Stimulated activated CD8-positive, alpha-beta memory T cell treated with anti-CD3 and anti-CD28 coated beads, Interleukin-7, amount 100 ng/mL, for 1 hour (primary cell): ENCODE data around the gene SUDS3.
A peak's percentile ranks its signal among the peaks of the same experiment; 100 is the strongest.
"Not testable (repeated sequence)": the region's sequence is repeated elsewhere in the genome, so short reads cannot be mapped to it uniquely, and the experiment has no call there.

ENCODE experiments used
- DNase-seq, 2 donors: peaks; one replicate each; pipeline ENCODE4 v3.0.0-alpha.2; 2020; ENCODE audit warnings: low read depth in 2 of 2

Gene SUDS3

DNA sequence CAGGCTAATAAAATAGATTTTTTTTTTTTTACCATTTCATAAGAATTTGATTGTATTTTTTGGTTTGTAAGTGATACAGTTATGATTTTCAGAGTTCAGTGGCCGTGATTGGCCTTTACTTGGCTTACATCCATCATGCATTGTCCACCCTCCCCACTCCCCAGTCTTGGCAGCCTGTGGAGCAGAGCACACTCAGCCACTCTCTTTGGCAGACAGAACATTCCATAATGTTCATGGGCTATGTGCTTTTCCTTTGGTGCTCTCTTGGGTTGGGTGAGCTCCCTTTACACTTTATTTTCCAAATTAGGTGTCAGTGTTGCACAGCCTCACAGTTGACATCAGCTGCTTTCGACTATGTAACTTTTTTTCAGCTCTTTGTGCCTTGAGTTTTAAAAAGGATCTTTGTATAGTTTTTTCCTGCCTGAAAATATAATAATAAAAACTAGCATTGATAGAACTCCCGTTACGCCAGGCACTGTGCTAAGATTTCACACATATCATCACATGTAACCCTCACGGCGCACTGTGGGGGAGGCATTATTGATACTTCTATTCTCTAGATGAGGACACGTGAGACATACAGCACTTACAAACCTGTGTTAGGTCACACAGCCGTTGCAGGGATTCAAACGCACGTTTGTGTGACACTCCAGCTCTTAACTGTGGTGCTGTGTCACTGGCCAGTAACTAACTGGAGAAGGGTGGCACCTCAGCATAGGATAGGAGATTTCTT is 21.5 kb downstream of the SUDS3 start:
- no peak for DNase-seq

DNA sequence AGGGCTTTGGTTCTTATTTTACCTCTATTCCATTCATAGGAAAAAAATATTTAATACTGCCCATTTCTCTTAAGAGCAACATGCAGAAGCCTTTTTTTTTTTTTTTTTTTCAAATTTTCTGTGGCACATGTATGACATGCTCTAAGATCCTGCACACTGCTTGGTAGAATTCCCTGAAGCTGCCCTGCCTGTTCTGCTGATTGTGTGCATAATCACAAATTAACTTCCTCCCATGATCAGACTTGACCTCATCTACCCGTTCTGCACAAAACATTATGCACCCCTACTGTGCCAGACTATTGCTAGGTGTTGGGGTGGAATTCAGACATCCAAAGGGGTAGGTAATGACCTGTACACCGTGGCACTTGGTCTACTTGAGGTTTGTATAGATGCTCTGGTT is 22.2 kb downstream of the SUDS3 start:
- no peak for DNase-seq

DNA sequence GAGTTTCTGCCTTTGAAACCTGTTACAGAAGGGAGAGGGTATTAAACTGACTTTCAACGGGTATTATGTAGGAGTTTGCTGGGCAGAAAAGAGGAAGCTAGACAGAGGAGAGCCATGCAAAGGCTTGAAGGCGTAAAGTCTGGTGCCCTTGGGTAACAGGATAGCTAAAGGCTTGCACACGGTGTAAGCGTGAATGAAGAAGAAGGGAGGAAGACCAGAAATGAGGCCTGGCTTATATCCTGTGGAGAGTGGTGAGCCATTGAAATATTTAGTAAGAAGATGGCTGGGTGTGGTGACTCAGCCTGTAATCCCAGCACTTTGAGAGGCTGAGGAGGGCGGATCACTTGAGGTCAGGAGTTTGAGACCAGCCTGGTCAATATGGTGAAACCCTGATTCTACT is 22.6 kb downstream of the SUDS3 start:
- no peak for DNase-seq

DNA sequence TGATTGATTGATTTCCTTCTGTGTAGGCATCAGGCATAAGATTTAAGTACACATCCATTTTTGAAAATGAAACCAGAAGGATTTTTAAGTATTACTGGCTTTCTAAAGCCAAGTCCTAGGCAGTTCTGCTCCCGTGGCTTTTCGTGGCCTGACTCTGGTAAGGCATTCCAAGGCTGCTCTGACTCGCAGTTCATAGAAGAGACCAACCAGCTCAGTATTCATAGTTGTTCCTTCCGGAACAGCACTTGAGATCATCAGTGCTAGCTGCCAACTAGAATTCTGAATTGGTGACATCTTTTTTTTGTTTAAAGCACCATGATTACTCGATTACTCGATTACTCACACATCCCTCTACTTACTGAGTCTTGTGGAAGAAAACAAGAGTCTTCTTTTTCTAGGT is 25.9 kb downstream of the SUDS3 start:
- DNase-seq: no peak

DNA sequence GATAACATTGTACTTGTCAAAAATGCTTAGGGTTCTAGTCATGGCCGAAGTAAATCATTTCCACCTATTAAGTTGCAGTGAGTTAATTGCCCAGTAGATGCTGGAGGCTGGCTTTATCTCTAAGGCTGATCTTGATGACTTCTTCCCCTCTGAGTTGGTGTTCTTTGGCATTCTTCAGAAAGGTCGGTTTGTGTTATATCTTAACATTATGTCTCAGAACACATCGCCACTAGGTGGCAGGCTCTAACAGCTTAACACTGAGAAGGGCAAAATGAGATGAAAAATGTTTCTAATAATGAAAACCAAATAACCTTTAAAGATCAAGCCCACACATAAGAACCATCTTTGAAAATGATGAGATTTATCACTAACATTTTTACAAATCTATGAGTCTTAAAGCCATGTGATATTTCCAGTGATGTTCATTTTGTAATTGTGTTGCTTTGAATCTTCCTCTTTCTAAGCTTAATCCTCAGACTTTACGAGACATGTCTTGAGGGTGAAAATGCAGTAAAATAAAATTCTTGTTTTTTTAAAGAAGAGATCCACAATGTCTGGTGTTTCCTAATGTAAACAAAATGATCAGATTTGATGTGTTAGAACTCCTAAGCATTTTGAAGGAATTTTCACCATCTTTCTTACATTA is 28.6 kb downstream of the SUDS3 start:
- DNase-seq: peak in 1 of 2 donors; percentile 35

DNA sequence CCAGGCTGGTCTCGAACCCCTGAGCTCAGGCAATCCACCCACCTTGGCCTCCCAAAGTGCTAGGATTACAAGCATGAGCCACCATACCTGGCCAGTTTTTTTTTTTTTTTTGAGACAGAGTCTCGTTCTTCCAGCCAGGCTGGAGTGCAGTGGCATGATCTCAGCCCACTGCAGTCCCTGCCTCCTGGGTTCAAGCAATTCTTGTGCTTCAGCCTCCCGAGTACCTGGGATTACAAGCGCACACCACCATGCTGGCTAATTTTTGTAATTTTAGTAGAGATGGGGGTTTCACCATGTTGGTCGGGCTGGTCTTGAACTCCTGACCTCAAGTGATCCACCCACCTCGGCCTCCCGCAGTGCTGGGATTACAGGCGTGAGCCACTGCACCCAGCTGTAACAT is 31.9 kb downstream of the SUDS3 start:
- DNase-seq: not testable (repeated sequence)

DNA sequence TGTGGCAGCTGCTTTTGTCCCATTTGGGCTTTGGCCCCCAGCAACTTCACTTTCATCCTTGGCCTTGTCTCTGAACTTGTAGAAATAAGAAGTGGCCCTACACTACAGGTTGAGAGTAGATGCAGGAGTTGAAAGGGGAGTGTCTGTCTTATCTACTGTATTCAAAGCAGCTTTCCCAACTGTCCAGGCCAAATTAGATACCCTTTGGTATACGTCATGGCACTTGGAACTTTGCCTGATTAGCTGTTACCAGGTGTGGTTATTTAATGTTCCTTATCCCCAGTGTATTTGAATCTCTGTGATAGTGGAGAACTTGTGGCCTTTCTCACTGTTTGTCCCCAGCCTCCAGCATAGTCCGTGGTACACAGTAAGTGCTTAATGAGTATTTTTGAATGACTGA is 33.5 kb downstream of the SUDS3 start:
- no peak for DNase-seq

DNA sequence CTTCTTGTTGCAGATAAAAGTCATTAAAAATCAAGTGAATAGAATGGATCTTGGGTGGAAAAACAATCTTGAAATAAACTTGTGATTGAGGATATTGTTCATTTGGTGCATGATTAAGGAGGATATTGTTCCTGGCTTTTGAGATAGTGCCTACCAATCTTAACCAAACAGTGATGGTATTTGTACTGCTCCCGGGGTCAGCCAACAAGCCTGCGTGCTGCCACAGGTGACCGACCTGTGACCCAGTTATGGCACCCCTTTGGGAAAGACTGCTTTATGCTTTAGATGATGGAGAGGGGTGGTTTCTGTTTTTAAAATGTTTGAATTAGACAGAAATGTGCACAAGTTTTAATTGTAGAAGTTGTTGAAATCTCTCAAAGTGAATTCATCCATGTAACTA is 41.6 kb downstream of the SUDS3 start:
- DNase-seq: no peak

DNA sequence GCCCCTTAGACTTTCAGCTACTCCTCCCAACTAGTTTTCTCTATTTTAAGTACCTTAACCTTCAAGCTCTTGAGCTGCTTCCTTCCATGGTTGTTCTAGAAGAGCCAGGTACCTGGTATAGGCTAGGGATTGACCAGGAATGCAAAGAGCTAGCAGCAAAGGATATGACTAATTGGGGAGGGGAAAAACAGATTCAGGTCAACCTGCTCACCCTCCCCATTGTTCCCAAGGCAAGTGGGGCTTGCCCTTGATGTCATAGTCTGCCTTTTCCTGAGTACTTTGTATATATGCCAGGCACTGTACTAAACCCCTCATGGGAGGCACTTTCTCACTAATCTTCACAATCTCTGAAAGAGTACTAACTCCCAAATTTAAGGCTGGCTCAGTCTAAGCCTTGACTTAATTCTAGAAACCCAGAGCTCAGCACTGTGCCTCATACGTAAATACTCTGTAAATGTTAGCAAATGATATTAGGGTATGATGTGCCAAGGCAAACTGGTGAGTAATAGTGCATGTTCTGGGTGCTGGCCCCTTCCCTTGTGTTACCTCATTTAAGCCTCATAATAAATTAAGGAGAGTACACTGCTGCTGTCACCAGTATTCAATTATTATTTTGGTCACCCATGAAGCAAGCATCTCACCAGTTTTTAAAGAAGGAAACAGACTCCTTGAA is 42.2 kb downstream of the SUDS3 start:
- DNase-seq: no peak

DNA sequence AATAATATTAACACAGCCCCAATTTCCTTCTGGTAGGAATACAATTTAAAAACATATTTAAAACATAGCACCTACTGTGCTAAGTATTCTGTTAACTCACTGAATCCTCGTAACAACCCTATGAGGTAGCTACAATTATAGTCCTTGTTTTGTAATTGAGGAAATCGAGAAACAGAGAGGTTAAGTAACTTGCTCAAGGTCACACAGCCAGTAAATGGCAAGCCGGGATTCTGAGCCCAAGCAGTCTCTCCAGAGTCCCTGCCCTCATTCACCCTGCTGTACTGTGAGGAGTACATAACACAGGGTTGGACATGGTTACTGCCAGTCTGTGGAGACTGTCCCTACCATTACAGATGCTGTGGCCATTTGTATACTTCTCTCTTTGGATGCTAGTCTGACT is 44.3 kb downstream of the SUDS3 start:
- no peak for DNase-seq

DNA sequence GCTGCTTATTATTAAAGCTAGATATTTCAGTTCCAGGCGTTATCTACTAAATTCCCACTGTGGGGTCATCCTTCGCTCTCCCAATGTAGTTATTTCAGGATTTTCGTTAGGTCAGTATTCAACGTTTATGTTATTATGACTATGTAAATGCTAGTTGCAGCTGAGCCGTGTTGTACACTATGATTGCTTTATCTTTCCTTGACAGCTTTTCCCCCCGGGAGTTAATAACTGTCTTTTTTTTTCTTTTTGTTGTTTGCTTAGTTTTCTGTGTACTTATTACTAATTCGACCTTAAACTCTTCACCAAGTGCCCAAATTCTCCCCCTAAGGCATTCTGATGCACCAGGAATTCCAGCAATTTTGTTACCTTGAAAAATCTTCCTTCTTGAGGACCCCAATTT is 48.5 kb downstream of the SUDS3 start:
- DNase-seq: no peak

DNA sequence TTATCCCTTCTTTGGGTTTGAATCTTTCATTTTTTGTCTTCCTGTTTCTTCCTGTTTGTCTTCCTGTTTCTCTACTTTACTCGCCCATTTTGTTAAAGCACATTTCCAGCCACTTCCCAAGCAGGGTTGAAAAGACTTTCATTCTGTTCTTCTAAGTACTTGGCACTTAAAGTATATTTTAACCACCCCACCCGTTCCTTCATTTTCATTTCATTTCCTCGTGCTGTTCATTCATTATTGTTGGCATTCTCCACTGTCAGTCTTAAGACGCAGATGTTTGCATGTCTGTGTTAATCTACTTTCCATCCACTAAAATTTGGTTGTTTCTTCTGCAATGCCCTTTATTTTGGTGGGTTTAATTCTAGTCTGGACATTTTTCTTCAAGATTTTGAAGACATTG is 49.0 kb downstream of the SUDS3 start:
- DNase-seq: no peak

DNA sequence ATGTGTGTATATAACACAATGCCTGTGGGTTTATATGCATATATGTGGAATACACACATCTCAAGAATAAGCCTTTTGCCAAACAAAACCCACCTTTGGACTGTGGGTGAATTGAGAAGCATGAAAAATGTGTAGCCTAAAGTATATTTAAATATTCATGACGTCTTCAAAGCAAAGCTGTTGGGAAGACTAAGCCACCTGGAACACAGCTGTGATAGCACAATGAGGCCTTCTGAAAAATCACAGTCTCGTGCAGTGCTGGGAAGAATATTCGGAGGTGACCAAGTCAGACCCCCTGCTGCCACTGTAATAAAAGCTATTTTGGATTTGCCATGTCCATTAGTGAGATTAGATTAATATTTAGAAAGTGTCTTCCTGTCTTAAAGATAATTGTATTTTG is 51.5 kb downstream of the SUDS3 start:
- DNase-seq: no peak

DNA sequence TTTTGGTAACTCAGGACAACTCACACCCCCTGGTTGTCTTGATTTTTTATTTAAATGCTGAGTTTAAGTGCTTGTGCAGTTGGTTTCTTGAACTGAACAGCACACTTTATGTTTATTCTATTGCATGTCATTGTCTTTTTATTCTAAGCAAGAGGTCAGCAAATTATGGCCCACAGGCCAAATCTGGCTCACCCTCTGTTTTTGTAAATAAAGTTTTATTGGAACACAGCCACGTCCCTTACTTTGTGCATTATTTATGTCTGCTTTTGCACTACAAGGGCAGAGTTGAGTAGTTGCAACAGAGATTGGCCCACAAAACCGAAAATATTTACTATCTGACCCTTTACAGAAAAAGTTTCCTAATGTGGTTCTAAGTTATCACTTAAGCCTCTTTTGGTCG is 52.3 kb downstream of the SUDS3 start:
- DNase-seq: no peak

DNA sequence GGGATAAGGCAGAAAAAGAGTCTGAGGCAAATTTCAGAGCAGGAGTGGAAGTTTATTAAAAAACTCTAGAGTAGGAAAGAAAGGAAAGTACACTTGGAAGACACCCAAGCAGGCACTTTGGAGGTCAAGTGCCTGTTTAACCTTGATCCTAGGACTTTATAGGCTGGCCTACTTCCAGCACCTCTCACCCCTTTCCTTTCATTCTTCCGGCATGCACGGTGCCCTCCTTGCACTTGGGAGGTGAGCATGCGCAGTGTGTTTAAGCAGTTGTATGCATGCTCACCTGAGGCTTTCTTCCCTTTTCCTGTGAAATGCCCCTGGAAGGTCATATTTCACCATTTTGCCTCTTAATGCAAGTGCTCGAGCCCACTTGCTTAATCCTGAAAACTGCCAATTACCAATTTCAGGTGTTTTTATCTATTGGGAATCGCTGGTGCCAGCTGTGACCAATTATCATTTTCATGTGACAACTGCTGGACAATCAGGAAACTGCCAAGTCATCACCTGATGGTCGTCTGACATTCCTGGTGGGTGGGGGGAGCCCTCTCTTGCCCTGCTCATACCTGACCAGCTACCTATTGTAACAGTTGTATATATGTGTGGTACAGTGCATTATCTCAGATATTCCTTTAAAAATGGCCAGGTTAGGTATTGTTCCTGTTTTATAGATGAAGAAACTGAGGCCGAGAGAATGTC is 53.5 kb downstream of the SUDS3 start:
- DNase-seq: no peak

DNA sequence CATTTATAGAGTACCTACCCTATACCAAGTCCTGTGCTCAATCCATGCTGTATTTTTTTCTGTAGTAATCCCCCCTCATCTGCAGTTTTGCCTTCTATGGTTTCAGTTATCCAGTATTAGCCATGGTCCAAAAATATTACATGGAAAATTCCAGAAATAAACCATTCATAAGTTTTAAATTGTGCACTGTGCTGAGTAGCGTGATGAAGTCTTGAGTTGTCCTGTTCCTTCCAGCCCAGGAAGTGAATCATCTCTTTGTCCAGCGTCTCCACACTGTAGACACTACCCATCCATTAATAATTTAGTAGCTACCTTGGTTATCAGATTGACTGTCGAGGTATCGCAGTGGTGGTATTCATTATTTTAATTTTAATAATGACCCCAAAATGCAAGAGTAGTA is 54.2 kb downstream of the SUDS3 start:
- no peak for DNase-seq

DNA sequence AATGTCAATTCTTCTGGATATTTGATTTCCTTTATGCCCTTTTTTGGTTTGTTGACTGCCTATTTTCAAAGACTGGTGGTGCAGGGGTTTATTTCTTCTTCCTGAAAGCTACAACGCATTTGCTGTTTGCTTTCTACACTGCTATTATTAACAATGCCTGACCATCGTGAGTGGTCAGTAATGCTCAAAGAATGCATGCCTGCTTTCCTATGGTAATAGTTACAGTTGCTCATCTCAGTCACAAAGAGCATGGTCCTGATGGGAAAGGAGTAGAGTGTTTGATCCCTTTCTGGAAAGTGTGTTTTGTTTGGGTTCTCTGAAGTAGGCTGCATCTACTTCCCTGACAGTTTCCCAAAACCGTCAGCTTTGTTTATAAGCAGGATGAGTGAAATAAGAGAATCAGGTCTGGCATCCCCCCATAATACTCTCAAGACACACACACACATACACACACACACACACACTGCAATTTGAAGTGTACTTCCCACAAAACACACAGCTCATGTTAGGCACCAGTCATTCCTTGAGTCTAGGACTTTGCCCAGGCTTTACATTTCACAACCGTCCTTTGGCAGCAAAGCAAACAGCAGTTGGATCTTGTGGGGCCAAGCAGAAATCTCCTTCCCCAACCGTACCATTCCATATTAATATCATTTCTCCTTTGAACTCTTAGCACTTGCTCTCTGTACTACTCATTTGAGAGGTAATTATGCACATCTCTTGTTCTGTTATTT is 56.6 kb downstream of the SUDS3 start:
- no peak for DNase-seq

DNA sequence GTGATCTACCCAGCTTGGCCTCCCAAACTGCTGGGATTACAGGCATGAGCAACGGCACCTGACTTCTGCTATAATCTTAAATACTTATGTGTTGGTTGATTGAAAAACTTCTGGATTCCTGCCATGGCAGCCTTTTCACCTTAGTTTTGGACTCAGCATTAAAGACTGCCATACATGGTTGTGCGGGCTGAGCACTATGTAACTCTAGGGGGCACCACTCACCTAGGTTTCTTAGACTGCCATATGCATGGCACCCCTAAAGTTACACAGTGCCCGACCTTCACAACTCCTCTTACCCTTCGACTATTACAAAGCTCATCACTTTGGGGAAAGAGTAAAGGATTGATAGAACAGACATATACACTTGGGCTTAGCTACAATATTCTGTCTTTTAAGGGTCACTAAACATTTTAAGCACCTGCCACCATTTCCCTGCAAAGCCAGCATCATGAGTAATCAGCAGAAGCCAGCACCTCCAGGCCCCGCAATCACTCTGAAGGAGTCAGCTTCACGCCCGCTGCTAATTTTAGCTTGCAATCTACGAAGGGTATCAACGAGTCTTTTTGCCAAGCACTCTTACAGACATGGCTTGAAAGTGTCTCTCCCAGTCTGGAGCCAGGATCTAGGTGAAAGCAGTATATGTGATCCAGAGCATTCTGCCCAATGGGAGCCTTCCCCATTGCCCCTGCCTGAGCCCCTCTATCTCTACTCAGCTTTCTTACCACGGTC is 59.8 kb downstream of the SUDS3 start:
- no peak for DNase-seq

DNA sequence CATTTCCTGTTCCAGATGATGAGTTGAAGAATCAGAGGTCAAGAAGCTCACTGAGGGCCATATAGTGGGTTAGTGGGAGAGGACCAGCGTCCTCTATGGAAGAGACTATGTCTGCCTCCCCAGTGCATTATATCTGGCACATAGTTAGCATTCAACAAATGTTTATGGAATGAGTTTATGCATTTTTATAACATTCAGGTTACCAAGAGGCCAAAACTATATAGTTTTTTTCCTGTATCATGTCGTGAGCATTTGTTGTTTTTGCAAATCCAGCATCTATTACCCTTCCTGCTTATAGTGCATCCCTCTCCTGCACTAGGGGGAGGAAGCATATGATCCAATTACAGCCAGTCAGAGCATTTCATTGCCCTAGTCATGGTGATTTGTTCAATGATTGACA is 60.6 kb downstream of the SUDS3 start:
- no peak for DNase-seq

DNA sequence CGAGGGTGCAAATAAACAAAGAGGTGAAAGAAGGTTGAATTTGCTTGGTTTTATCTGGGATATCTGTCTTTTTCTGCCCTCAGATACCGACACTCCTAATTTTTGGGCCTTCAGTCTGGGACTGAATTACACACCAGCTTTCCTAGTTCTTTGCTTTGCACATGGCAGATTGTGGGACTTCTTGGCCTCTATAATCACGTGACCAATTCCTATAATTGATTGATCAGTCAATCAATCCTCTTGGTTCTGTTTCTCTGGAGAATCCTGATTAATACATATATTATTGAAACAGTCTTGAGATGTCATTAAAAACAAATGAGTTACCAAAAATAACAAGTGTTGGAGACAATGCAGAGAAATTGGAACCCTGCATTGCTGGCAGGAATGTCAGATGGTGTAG is 62.7 kb downstream of the SUDS3 start:
- no peak for DNase-seq

DNA sequence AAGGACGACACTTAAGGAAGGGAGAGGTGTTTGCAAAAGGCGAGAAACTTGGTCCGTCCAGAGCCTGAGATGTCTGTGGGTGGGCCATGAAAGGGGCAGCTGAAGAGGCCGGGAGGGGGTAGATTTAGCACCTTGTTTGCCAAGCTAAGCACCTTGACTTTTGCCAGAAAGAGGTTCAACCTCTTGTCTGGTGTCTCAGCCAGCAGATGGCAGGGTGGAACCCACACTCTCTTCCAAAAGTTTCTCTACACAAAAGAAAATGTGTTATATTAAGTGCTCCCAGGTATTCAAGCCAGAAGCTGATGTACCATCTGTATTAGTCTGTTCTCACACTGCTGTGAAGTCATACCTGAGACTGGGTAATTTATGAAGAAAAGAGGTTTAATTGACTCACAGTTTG is 69.9 kb downstream of the SUDS3 start:
- DNase-seq: no peak
